ENCODE results near the gene TUT1.

DNA sequence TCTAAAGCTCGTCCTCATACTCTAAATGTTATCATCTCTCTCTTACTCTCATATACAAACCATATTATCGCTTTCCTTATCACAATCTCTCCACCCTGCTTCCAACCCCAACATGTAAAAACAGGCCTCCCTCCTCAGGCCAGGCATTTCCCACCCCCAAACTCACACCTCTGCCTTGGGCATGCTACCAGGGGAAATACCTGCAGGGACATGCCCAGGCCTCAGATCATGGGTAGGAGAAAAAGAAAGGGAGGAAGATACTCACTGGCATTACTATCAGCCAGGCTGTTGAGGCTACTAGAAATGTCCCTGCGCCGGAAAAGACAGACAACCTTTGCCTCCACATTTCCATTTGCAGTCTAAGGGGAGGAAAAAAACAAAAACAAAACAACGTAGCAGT, 8.6 kb upstream of the TUT1 start:
- TF ChIP-seq CTCF (IDR thresholded peaks at IDR 0.05; ENCODE audit: insufficient read depth, low read length, poor library complexity, severe bottlenecking) (no peak), EZH2phosphoT487 (conservative IDR thresholded peaks at IDR 0.05; ENCODE audit: low read length) (no peak)
